ENCODE data around the gene RHEBL1.

RHEBL1 gene

DNA sequence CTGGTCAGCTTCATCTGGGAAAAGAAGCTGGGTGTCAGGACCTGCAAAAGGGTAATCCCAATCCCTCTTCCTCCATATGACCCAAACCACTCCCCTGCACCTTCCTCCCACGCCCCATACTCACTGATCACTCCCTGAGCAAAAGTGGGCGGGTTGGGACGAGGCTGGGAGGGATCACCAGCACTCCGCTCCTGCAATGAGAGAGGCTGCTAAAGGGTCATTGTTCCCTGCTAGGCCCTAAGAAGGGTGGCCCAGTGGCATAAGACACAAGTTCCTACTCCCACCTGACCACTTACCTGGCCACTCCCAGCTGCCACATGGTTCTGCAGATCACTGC, 35.5 kb downstream of the RHEBL1 start:
- DNase-seq = no peak

DNA sequence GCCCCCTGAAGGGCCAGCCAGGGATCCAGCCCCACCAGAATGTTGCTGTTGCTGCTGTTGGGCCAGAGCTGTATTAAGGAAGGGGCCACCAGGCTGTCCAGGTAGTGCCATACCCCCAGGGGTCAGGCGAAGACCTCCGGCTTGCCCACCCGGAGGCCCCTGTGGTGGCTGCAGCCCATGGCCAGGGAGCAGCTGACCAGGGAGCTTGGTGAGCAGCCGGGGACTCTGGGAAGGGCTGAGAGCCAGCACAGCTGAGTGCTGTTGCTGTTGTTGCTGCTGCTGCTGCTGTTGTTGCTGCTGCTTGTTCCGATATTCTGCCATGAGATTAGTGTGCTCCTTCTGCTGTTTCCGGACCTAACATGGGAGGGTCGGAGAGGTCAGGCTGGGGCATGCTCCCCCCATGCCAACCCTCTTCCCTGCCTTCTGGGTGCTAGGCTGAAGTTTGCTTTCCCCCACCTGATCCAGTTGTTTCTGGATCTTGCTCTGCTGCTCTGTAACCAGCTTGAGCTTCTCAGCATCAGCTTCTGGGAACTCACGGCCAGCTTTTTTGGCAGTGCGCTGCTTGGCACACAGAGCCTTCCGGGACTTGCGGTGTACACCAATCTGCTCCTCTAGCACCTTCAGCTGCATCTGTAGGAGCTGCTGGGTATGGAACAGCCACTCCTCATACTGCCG, 36.0 kb downstream of the RHEBL1 start:
- DNase-seq = no peak

- DNase-seq = no peak
Observed at GRCh38 chr12:49032679-49033447, 36.9 kb downstream of the RHEBL1 start.

GRCh38 chr12:49032276-49032675, 37.5 kb downstream of the RHEBL1 start:
- no peak for DNase-seq

GRCh38 chr12:49031573-49032161, 38.1 kb downstream of the RHEBL1 start:
- no peak for DNase-seq

GRCh38 chr12:49030714-49031572, 38.8 kb downstream of the RHEBL1 start:
- no peak for DNase-seq

DNA sequence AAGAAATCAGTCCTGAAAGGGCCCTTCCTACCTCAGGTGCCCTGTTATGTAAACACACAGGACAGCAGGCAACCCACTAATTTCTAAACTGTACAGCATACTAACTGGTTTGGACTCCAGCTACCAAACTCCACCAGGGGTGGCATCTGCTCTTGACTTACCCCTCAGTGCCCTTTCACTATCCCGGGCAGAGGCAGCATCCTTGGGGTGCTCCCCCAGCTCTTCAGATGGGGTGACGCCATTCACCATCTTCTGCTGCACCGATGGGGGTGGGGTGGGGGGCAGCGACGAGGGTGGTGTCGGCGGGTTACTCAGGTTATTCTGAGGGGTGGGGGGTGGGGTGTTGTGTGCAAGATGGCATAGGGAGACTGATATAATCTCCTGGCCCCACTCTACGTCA, 39.7 kb downstream of the RHEBL1 start:
- no peak for DNase-seq

GRCh38 chr12:49028666-49029275, 41.0 kb downstream of the RHEBL1 start:
- no peak for DNase-seq

- no peak for DNase-seq
Observed at GRCh38 chr12:49027846-49028555, 41.8 kb downstream of the RHEBL1 start.

- no peak for DNase-seq
Observed at GRCh38 chr12:49026678-49027480, 42.9 kb downstream of the RHEBL1 start.

DNA sequence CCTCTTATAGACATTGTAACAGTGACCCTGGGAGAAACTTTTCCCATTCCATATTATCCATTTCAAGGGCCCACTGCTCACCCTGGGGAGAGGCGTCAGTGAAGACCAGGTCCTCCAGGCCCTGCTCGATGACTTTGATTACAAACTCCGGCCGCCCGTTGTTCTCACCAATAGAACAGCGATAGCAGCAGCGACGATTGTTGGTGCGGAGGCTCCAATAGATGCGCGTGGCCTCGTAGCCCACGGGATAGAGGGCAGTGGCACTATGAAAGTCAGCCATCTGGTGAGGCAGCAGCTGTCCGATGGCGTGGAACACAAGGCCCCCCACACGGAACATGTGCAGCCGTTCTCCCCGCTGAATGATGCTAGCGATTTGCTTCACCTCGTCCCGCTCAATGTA, 43.7 kb downstream of the RHEBL1 start:
- DNase-seq = no peak

- DNase-seq = no peak
Observed at GRCh38 chr12:49025463-49025862, 44.3 kb downstream of the RHEBL1 start.

DNA sequence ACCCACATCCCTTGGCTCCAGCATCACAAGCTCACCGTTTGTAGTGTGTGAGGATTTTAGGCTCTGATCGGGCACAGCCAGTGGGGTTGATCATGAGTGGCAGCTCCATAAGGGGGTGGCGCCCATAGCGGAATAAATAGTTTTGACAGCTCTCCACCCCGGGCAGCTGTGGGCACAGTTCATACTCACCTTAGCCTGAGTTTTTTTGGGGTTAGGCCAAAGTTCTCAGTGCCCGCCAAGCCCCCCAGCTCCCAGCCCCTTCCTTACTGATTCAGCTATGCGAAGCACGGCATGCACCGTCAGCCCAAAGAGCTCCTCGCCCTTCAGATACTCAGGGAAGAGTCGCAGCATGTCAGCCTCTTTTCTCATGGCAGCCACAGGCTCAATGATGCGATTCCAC, 45.2 kb downstream of the RHEBL1 start:
- DNase-seq = no peak

- no peak for DNase-seq
Observed at GRCh38 chr12:49023812-49024211, 46.0 kb downstream of the RHEBL1 start.

GRCh38 chr12:49022558-49023178, 47.1 kb downstream of the RHEBL1 start:
- no peak for DNase-seq

- DNase-seq = no peak
Observed at GRCh38 chr12:49021292-49021915, 48.4 kb downstream of the RHEBL1 start.

- DNase-seq = no peak
Observed at GRCh38 chr12:49020441-49020840, 49.3 kb downstream of the RHEBL1 start.

GRCh38 chr12:49019443-49020324, 50.1 kb downstream of the RHEBL1 start:
- DNase-seq = peak; percentile 64

- DNase-seq = no peak
Observed at GRCh38 chr12:49019120-49019430, 50.7 kb downstream of the RHEBL1 start.
